HG03060 (cell line): ENCODE data around the gene ODF2L.

Experiments
- ATAC-seq: cut with Tn5 transposase; IDR thresholded peaks from one replicate; pipeline ENCODE4 v1.9.1; 2021; ENCODE audit warnings: low read depth, moderate number of reproducible peaks; ENCODE audit not compliant: unreplicated experiment

Gene ODF2L

GRCh38 chr1:86395751-86396497, at the start of gene ODF2L:
ODF2L (minus strand) TSS chr1:86396323; CDS start chr1:86387027, 9,296 bp downstream.
- ATAC-seq, result peak; percentile 98

- no peak for ATAC-seq
Observed at GRCh38 chr1:86445919-86446318, 49.8 kb upstream of the ODF2L start.

- ATAC-seq, result no peak
Observed at GRCh38 chr1:86441997-86442396, 45.9 kb upstream of the ODF2L start.

- no peak for ATAC-seq
Observed at GRCh38 chr1:86441581-86441980, 45.5 kb upstream of the ODF2L start.

- ATAC-seq, result no peak
Observed at GRCh38 chr1:86436041-86436440, 39.9 kb upstream of the ODF2L start.

GRCh38 chr1:86435327-86435726, 39.2 kb upstream of the ODF2L start:
- no peak for ATAC-seq

GRCh38 chr1:86434059-86434458, 37.9 kb upstream of the ODF2L start:
- no peak for ATAC-seq

GRCh38 chr1:86430376-86430775, 34.3 kb upstream of the ODF2L start:
- ATAC-seq, result no peak

- ATAC-seq, result no peak
Observed at GRCh38 chr1:86429835-86430234, 33.7 kb upstream of the ODF2L start.

GRCh38 chr1:86429122-86429725, 33.1 kb upstream of the ODF2L start:
- ATAC-seq, result no peak

- no peak for ATAC-seq
Observed at GRCh38 chr1:86423873-86424272, 27.8 kb upstream of the ODF2L start, which contains the start of gene CLCA2. CLCA2 (plus strand) TSS chr1:86424171; CDS start chr1:86424248, 77 bp downstream.

- no peak for ATAC-seq
Observed at GRCh38 chr1:86423473-86423872, 27.4 kb upstream of the ODF2L start.

- ATAC-seq, result no peak
Observed at GRCh38 chr1:86421601-86422280, 25.6 kb upstream of the ODF2L start.

GRCh38 chr1:86419277-86419903, 23.3 kb upstream of the ODF2L start:
- peak; percentile 61 for ATAC-seq

- ATAC-seq, result no peak
Observed at GRCh38 chr1:86416343-86416742, 20.2 kb upstream of the ODF2L start.

GRCh38 chr1:86410879-86411278, 14.8 kb upstream of the ODF2L start:
- ATAC-seq, result no peak

- ATAC-seq, result no peak
Observed at GRCh38 chr1:86409416-86410021, 13.4 kb upstream of the ODF2L start.

GRCh38 chr1:86396498-86396890, 371 bp upstream of the ODF2L start:
- peak; percentile 10 for ATAC-seq

- ATAC-seq, result no peak
Observed at GRCh38 chr1:86394416-86394815, 1.7 kb downstream of the ODF2L start.

GRCh38 chr1:86389307-86389706, 6.8 kb downstream of the ODF2L start:
- no peak for ATAC-seq

- no peak for ATAC-seq
Observed at GRCh38 chr1:86388777-86389176, 7.3 kb downstream of the ODF2L start.
